ENCODE results near the gene IMPACT. TPM values are rescaled to one million over a fixed set of nuclear protein-coding genes. Genes with fewer than 3 reads are reported as not detected.

The IMPACT gene
- total RNA-seq, 3 donors from 2014 or later: 20.3 to 30.8 (median 29.4) TPM

DNA sequence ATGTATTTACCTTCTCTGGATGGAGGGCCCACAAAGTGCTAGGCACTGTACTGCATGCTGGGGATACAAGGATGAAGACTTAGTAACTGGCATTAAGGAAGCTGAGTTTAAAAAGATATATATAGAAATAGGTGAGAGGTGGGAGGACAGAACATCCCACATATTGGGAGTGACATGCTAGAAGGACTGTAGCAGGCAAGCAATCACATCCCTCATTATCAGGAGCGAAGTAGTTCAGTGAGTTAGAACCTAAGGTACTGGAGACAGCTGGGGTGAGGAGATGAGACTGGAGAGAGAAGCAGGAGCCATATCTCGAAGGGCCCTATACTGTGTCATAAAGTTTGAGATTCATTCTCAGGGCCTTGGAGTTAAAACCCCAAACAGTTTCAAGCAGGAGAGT, 18.0 kb upstream of the IMPACT start:
- DNase-seq (no peak), ATAC-seq (no peak)
- Histone ChIP-seq H3K4me3 (no peak overlapping the region), H3K9me3 (no peaks in the 10 kb centered on the region), H3K4me1 (ENCODE audit: low read depth) (no peaks in the 10 kb centered on the region), H3K36me3 (ENCODE audit: low read depth) (no peaks in the 10 kb centered on the region)
- no peak for TF ChIP-seq CTCF (IDR thresholded peaks at IDR 0.05)
- intact Hi-C loops (cut with DNase I, micrococcal nuclease): no loop called here

DNA sequence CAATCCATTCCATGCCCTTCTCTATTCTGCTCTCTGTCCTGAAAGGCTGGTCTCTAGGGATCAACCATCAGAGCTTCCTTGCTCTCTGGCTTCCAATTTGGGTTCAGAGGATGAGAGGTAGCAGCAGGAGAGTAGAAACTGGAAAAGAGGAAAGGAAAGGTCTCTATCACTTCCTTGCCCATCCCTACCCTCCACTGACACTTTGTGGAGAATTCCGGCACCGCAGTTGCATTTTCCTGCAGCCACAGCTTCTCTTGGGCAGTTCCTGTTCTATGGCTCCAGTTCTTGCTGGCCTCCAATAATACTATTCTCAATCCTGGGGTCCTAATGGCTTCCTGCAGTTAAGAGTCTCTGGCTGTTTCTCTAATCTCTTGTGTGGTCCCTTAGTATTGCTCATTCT, 13.3 kb upstream of the IMPACT start:
- TF ChIP-seq CTCF (IDR thresholded peaks at IDR 0.05): peak; percentile 27
- intact Hi-C loops (cut with DNase I, micrococcal nuclease): no loop called here
- no peaks in the 10 kb centered on the region for H3K4me1 ChIP-seq (ENCODE audit: low read depth)
- no peaks in the 10 kb centered on the region for H3K9me3 ChIP-seq
- H3K4me3 ChIP-seq: no peak overlapping the region
- H3K36me3 ChIP-seq (ENCODE audit: low read depth): no peaks in the 10 kb centered on the region
- peak in 1 of 3 donors; percentile 62 for DNase-seq
- no peak for ATAC-seq

DNA sequence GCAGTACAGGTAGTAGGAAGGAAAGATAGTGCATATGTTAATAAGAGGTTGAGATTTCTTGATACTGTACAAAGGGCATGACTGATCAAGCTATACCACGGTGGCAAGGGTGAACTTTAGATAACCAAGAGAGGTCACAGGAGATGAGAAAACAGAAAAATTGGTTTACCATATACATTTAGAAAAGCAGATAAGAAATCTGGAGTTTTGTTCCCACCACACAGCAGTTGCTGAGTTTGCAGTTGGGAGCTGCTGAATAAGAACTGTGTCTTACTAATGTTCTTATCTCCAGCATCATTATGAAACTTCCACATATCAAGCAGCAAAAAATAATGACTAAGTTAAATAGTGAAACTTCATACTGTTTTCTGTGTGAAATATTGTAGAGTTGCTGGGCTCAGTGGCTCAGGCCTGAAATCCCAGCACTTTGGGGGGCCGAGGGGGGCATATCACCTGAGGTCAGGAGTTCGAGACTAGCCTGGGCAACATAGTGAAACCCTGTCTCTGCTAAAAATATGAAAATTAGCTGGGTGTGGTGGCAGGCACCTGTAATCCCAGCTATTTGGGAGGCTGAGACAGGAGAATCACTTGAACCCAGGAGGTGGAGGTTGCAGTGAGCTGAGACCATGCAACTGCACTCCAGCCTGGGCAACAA, 12.0 kb upstream of the IMPACT start:
- intact Hi-C loops (cut with DNase I, micrococcal nuclease): no loop called here
- TF ChIP-seq CTCF (IDR thresholded peaks at IDR 0.05): no peak

DNA sequence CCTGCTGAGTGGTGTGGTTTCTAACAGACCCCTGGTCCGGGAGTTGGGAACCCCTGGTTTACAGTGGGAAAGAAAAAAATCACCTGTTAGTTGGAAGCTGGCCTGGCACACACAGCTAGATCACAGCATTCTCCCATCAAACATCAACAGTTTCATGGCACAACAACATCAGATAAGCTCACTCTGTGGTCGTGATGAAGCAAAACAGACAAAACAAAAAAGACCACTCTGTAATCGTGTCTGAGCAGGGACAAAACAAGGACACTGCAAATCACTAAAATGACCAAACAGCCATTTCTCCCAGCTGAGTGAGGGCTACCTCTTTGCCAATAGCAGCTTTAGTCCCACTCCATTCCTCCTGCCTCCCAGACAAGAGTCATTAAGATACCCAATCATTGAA, 9.0 kb upstream of the IMPACT start:
- intact Hi-C loops (cut with DNase I, micrococcal nuclease): no loop called here

More for the DNA sequence above, 12.0 kb upstream of the IMPACT start:
- DNase-seq (no peak), ATAC-seq (no peak)
- Histone ChIP-seq H3K36me3 (ENCODE audit: low read depth) (no peaks in the 10 kb centered on the region), H3K9me3 (no peaks in the 10 kb centered on the region), H3K4me1 (ENCODE audit: low read depth) (no peaks in the 10 kb centered on the region), H3K4me3 (no peak overlapping the region)

GRCh38 chr18:24420551-24420950, 5.9 kb upstream of the IMPACT start:
- H3K36me3 ChIP-seq (ENCODE audit: low read depth): no peaks in the 10 kb centered on the region
- intact Hi-C loops (cut with DNase I, micrococcal nuclease): no loop called here
- H3K4me1 ChIP-seq (ENCODE audit: low read depth): no peaks in the 10 kb centered on the region
- no peaks in the 10 kb centered on the region for H3K9me3 ChIP-seq
- no peak for TF ChIP-seq CTCF (IDR thresholded peaks at IDR 0.05)
- ATAC-seq: no peak
- H3K4me3 ChIP-seq: no peak overlapping the region
- DNase-seq: no peak

More for the DNA sequence above, 9.0 kb upstream of the IMPACT start:
- Histone ChIP-seq H3K4me1 (ENCODE audit: low read depth) (no peaks in the 10 kb centered on the region), H3K36me3 (ENCODE audit: low read depth) (no peaks in the 10 kb centered on the region), H3K9me3 (no peaks in the 10 kb centered on the region), H3K4me3 (no peak overlapping the region)
- DNase-seq (no peak), ATAC-seq (no peak)
- no peak for TF ChIP-seq CTCF (IDR thresholded peaks at IDR 0.05)

GRCh38 chr18:24421831-24422230, 4.6 kb upstream of the IMPACT start:
- Histone ChIP-seq H3K36me3 (ENCODE audit: low read depth) (no peaks in the 10 kb centered on the region), H3K4me1 (ENCODE audit: low read depth) (no peaks in the 10 kb centered on the region), H3K9me3 (no peaks in the 10 kb centered on the region), H3K4me3 (no peak overlapping the region)
- intact Hi-C loops (cut with DNase I, micrococcal nuclease): no loop called here
- ATAC-seq: no peak
- TF ChIP-seq CTCF (IDR thresholded peaks at IDR 0.05): no peak
- DNase-seq: no peak
